CD4-positive, alpha-beta T cell treated with Interleukin-1 beta for 1 hour (primary cell): ENCODE measurements around the gene UGT1A7.

Experiments
- DNase-seq, 2 donors: peaks; one replicate each; pipeline ENCODE4 v3.0.0-alpha.2; 2020 to 2022

UGT1A7 gene

DNA sequence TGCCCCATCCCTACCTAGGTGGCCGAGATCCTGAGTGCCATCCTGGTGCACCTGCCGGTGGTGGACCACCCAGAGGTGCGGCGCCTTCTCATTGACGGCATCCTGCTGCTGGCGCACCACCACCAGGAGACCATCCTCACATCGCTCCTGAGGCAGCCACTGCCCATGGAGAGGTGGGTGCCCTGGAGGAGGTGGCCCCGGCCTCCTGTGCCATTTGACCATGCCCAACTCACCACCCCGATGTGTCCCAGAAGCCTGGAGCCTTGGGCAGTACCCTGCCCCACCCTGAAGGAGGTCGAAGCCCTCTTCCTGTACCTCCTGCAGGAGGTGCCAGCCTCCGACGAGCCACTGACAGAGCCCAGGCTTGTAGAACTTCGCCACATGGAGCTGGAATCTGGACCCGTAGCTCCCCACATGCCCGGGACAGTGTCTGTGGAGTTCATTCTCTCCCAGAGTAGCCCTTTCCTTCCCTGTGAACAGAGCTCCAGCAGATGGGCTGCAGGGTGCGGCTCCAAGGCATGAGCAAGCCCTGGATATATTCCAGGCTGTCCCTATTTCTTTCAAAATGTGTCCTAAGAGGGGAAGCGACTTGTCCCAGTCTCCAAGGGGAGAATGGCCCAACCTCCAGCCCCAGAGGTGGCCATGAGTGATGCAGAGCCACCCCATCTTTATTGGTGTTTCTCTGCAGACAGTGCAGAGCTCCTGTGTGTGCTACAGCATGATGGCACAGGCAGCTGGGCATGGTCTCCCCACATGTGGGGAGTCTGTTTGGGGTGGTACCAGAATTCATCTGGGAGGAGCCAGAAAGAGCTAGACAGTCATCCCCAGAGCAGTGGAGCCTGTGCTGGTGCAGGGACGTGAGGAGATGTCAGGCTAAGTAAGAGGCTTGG is 138.4 kb downstream of the UGT1A7 start:
- no peak for DNase-seq

DNA sequence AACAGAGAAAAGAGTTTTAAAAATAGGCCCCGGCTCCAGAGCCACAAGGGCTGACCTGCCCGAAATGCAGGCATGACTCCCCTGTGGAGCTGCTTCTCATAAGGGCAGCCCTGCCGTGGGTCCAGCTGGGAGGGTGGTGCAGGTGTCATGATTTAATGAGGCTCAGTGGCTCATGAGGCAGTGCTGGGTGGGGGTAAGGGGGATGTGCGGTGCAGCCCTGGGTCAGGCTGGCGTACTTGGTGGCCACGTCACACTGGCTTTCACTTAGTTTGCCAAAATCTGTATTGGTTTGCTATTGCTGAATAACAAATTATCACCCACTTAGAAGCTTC is 139.0 kb downstream of the UGT1A7 start:
- no peak for DNase-seq

DNA sequence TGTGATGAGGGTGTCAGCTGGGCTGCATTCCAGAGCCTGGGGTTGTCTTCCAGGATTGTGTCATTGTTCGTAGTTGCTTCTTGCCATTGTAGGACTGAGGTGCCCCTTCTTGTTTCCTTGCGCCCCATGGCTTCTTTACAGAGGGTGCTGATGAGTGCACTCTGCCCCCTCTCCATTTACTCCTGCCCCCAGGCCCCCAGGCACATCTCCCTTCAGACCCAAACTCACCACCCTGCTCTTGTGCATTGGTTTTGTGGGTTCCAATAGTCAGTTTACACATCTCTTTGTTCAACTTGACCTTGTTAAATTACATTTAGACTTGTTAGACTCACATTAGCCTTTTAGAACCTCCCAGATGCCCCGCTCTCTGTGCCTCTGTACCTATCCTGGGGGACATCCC is 139.5 kb downstream of the UGT1A7 start:
- DNase-seq = no peak

DNA sequence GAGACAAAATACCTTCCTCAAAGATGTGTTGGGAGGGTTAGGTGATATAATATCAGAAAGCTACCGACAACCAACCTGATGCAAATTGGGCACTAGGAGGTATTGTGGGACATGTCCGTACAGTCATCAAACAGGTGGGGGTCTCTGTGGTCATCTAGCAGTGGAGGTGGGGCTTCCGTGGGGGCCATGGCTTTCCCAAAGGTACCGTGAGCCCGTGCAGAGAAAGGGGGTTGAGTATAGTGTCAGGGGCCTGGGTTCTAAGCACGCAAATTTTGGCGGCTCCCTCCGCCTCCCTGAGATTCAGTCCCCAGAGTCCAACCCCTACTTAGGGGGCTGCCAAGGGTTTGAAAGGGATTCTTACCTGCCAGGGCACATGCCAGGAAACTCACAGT is 140.0 kb downstream of the UGT1A7 start:
- no peak for DNase-seq

DNA sequence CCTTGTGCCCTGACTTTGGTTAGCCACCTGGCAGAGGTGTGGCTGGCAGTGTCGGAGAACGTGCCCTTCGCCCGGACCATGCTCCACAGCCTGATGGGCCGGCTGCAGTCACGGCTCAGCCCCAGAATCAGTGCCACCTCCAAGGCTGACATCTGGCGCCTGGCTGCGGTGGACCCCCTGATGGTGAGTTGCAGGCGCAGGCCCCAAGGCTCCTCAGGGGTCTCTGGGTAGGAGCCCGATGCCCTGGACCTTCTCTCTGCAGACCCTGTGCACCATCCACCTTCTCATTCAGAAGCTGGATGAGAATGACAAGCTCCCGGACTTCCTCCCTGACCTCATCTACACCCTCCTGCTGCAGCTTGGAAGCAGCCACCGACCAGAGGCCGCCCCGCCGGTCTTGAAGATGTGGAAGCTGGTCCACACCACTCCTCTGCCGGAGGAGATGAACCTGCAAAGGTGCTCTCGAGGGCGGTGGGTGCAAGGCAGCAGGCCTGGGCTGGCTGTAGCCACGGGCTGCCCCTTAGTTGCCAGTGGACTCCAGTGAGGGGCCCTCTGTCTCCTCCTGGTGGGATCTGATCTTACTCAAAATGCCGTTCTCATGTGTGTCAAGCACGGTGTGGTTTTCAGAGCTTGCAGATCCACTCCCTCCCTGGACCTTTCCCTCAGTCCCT is 140.5 kb downstream of the UGT1A7 start:
- DNase-seq = no peak
